ENCODE data around the gene CELF2. TPM values are rescaled to one million over a fixed set of nuclear protein-coding genes. Genes with fewer than 3 reads are reported as not detected.
A peak's percentile ranks its signal among the peaks of the same experiment; 100 is the strongest.

CELF2 gene
- total and polyA plus RNA-seq, 9 of the 15 experiments (the other 6 are each of a cell fraction or from before 2014, with no cell fraction given): 4.0 to 20.3 (median 11.1) TPM

GRCh38 chr10:11260170-11260569 lies 242.5 kb downstream of the CELF2 start:
- Histone ChIP-seq H3K79me2 (ENCODE audit: control insufficient read depth, insufficient read depth, low read length) (no peaks in the 10 kb centered on the region), H2AFZ (ENCODE audit: low read depth, low read length) (no peak overlapping the region), H3K36me3 (ENCODE audit: control insufficient read depth, insufficient read depth, low read length) (no peaks in the 10 kb centered on the region), H3K4me2 (ENCODE audit: insufficient read depth, low read length) (no peak overlapping the region), H3K4me3 (no peak overlapping the region), H3K9me3 (replicated peaks; ENCODE audit: control insufficient read depth, insufficient read depth, low read depth, low read length) (no peaks in the 10 kb centered on the region), H3K27ac (ENCODE audit: extremely low read depth, low read depth, low read length) (no peak overlapping the region), H4K20me1 (replicated peaks; ENCODE audit: control insufficient read depth, insufficient read depth, low read length) (no peaks in the 10 kb centered on the region), H3K27me3 (ENCODE audit: control insufficient read depth in 2 of 2, insufficient read depth in 2 of 2, low read length in 2 of 2) (no peaks in the 10 kb centered on the region), H3K4me1 (replicated peaks in 1 of 2; ENCODE audit: control insufficient read depth in 2 of 2, insufficient read depth in 2 of 2, low read length in 2 of 2) (no peaks in the 10 kb centered on the region), H3K9ac (ENCODE audit: insufficient read depth in 1 of 2, low read depth in 2 of 2, low read length in 2 of 2) (no peak overlapping the region), H3K9me1 (ENCODE audit: control insufficient read depth, insufficient read depth, low read length) (no peaks in the 10 kb centered on the region)
- ChIA-PET CTCF (ENCODE audit: low intra/inter-chr PET ratio) (no interaction called here), POLR2A (no interaction called here)
- FAIRE-seq (no peak), ATAC-seq (peak; percentile 58; the same call in 1 of the 3 replicates), DNase-seq (ENCODE audit: extremely low read depth in 1 of 4, low spot score in 3 of 4) (no peak)
- in situ Hi-C loops (cut with MboI): no loop called here
- 61% methylated on average over 9 of the region's 9 CpGs for WGBS (ENCODE audit: insufficient coverage, low coverage, missing lambda C conversion rate)
- BruUV-seq (replicated peaks): no TSS peak
- intact Hi-C loops (cut with micrococcal nuclease): no loop called here
- TF ChIP-seq ELF4 (CRISPR knock-in tag; IDR thresholded peaks at IDR 0.05) (no peak), ZBTB33 (CRISPR knock-in tag; IDR thresholded peaks at IDR 0.05) (peak; percentile 12; the same call in 1 of the 2 replicates)

DNA sequence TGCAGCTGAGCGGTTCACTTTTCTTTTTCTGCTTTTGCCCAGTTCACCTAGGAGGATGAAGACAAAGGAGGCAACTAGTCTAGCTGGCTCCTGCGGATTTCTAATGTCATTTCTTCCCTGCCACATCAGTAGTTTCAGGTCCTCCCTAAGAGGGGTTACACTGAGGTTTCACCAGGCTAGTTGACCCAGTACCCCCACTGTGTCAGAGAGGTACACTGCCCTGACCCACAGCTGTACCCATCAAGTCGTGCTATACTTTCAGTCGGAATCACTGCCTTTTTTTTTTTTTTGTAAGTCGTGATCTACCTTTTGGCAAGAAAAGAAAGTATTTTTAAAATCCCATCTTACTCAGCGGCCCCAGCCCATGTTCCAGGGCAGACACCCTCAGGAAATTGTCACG lies 243.5 kb downstream of the CELF2 start:
- Histone ChIP-seq H3K79me2 (ENCODE audit: control insufficient read depth, insufficient read depth, low read length) (no peaks in the 10 kb centered on the region), H4K20me1 (replicated peaks; ENCODE audit: control insufficient read depth, insufficient read depth, low read length) (no peaks in the 10 kb centered on the region), H3K9ac (ENCODE audit: insufficient read depth in 1 of 2, low read depth in 2 of 2, low read length in 2 of 2) (no peak overlapping the region), H3K27me3 (ENCODE audit: control insufficient read depth in 2 of 2, insufficient read depth in 2 of 2, low read length in 2 of 2) (no peaks in the 10 kb centered on the region), H3K4me1 (replicated peaks in 1 of 2; ENCODE audit: control insufficient read depth in 2 of 2, insufficient read depth in 2 of 2, low read length in 2 of 2) (no peaks in the 10 kb centered on the region), H3K4me3 (no peak overlapping the region), H3K27ac (ENCODE audit: extremely low read depth, low read depth, low read length) (no peak overlapping the region), H3K36me3 (ENCODE audit: control insufficient read depth, insufficient read depth, low read length) (no peaks in the 10 kb centered on the region), H2AFZ (ENCODE audit: low read depth, low read length) (no peak overlapping the region), H3K9me1 (ENCODE audit: control insufficient read depth, insufficient read depth, low read length) (no peaks in the 10 kb centered on the region), H3K4me2 (ENCODE audit: insufficient read depth, low read length) (no peak overlapping the region), H3K9me3 (replicated peaks; ENCODE audit: control insufficient read depth, insufficient read depth, low read depth, low read length) (no peaks in the 10 kb centered on the region)
- FAIRE-seq: no peak
- no peak for DNase-seq (ENCODE audit: extremely low read depth in 1 of 4, low spot score in 3 of 4)
- POLR2A ChIA-PET: no interaction called here
- no TSS peak for BruUV-seq (replicated peaks)
- intact Hi-C loops (cut with micrococcal nuclease) (no loop called here), in situ Hi-C loops (cut with MboI) (no loop called here)
- WGBS (ENCODE audit: insufficient coverage, low coverage, missing lambda C conversion rate): 32% methylated on average over 7 of the region's 7 CpGs
- CTCF ChIA-PET (ENCODE audit: low intra/inter-chr PET ratio): no interaction called here
- ATAC-seq: no peak
- TF ChIP-seq ZNF175 (CRISPR knock-in tag; IDR thresholded peaks at IDR 0.05; ENCODE audit: low read depth) (no peak), ZKSCAN1 (IDR thresholded peaks at IDR 0.05; ENCODE audit: low read depth, low read length) (no peak), MTA1 (IDR thresholded peaks at IDR 0.05; ENCODE audit: borderline replicate concordance) (no peak), SLC30A9 (CRISPR knock-in tag; IDR thresholded peaks at IDR 0.05) (no peak), MCM3 (IDR thresholded peaks at IDR 0.05) (no peak), RHOXF2B (CRISPR knock-in tag; conservative IDR thresholded peaks at IDR 0.05) (no peak), ZNF583 (CRISPR knock-in tag; IDR thresholded peaks at IDR 0.05) (no peak), KAT2B (IDR thresholded peaks at IDR 0.05; ENCODE audit: low read depth, low read length) (no peak), GTF2F1 (IDR thresholded peaks at IDR 0.05; ENCODE audit: low read depth, low read length) (no peak), MTA3 (IDR thresholded peaks at IDR 0.05; ENCODE audit: borderline replicate concordance) (no peak)
- TF ChIP-seq, protein P1, sequence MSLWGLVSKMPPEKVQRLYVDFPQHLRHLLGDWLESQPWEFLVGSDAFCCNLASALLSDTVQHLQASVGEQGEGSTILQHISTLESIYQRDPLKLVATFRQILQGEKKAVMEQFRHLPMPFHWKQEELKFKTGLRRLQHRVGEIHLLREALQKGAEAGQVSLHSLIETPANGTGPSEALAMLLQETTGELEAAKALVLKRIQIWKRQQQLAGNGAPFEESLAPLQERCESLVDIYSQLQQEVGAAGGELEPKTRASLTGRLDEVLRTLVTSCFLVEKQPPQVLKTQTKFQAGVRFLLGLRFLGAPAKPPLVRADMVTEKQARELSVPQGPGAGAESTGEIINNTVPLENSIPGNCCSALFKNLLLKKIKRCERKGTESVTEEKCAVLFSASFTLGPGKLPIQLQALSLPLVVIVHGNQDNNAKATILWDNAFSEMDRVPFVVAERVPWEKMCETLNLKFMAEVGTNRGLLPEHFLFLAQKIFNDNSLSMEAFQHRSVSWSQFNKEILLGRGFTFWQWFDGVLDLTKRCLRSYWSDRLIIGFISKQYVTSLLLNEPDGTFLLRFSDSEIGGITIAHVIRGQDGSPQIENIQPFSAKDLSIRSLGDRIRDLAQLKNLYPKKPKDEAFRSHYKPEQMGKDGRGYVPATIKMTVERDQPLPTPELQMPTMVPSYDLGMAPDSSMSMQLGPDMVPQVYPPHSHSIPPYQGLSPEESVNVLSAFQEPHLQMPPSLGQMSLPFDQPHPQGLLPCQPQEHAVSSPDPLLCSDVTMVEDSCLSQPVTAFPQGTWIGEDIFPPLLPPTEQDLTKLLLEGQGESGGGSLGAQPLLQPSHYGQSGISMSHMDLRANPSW (CRISPR knock-in tag; IDR thresholded peaks at IDR 0.05): no peak

All from K562 (cell line).